GM23338 (cell line): ENCODE results near the gene MAP3K15. TPM values are rescaled to one million over a fixed set of nuclear protein-coding genes. Genes with fewer than 3 reads are reported as not detected.

ENCODE experiments used
- ATAC-seq: fragments of 200-7000 bp; cut with Tn5 transposase; 3 replicates; pipeline ENCODE4 v1.9.1; 2020
- DNase-seq: peaks from one replicate; pipeline ENCODE4 v3.0.0-alpha.2; 2015; ENCODE audit warnings: low spot score
- H2AFZ ChIP-seq: fragments of 200-600 bp; sonication (generic); 2 replicates; pipeline ENCODE4 v1.8.0; 2016; ENCODE audit warnings: antibody characterized with exemption, mild to moderate bottlenecking, moderate library complexity
- H3F3A ChIP-seq: fragments of 200-600 bp; sonication (generic); replicated peaks from 2 replicates; pipeline ENCODE4 v1.8.0; 2017; ENCODE audit warnings: antibody characterized with exemption, mixed run types, low read depth
- H3K27ac ChIP-seq: fragments of 200-600 bp; sonication (generic); 2 replicates; pipeline ENCODE4 v1.6.1; 2016; ENCODE audit warnings: low read depth
- H3K27me3 ChIP-seq: fragments of 200-600 bp; sonication (generic); 2 replicates; pipeline ENCODE4 v1.8.0; 2016; ENCODE audit warnings: mild to moderate bottlenecking, mixed run types, moderate library complexity; ENCODE audit not compliant: insufficient read depth
- H3K36me3 ChIP-seq: fragments of 200-600 bp; sonication (generic); 2 replicates; pipeline ENCODE4 v1.8.0; 2016; ENCODE audit warnings: mild to moderate bottlenecking; ENCODE audit not compliant: insufficient read depth
- H3K4me1 ChIP-seq: fragments of 200-600 bp; sonication (generic); 2 replicates; pipeline ENCODE4 v1.8.0; 2016; ENCODE audit warnings: mild to moderate bottlenecking, moderate library complexity; ENCODE audit not compliant: insufficient read depth
- H3K4me2 ChIP-seq: fragments of 200-600 bp; sonication (generic); 2 replicates; pipeline ENCODE4 v1.7.1; 2017; ENCODE audit warnings: mixed run types
- H3K4me3 ChIP-seq: fragments of 200-600 bp; sonication (generic); 2 replicates; pipeline ENCODE4 v1.6.1; 2016; ENCODE audit warnings: mixed run types
- H3K79me2 ChIP-seq: fragments of 200-600 bp; sonication (generic); replicated peaks from 2 replicates; pipeline ENCODE4 v1.8.0; 2017; ENCODE audit warnings: mild to moderate bottlenecking; ENCODE audit not compliant: insufficient read depth
- H3K9me2 ChIP-seq: fragments of 200-600 bp; sonication (generic); 2 replicates; pipeline ENCODE4 v1.8.0; 2017; ENCODE audit not compliant: insufficient read depth
- H4K20me1 ChIP-seq: fragments of 200-600 bp; sonication (generic); replicated peaks from 2 replicates; pipeline ENCODE4 v1.8.0; 2017; ENCODE audit warnings: mild to moderate bottlenecking; ENCODE audit not compliant: insufficient read depth
- H3K27ac Mint-ChIP-seq: 2 replicates; pipeline ENCODE4 v1.8.0; 2020; ENCODE audit warnings: inconsistent platforms, mild to moderate bottlenecking, moderate library complexity, mixed read lengths
- H3K27me3 Mint-ChIP-seq: 3 replicates; pipeline ENCODE4 v1.8.0; 2022; ENCODE audit warnings: low read depth, mild to moderate bottlenecking, moderate library complexity, mixed read lengths, inconsistent platforms; ENCODE audit not compliant: insufficient read depth, poor library complexity
- H3K36me3 Mint-ChIP-seq: 3 replicates; pipeline ENCODE4 v1.8.0; 2021; ENCODE audit warnings: low read depth, mild to moderate bottlenecking, inconsistent platforms, moderate library complexity, mixed read lengths
- H3K4me1 Mint-ChIP-seq: 3 replicates; pipeline ENCODE4 v1.8.0; 2020; ENCODE audit warnings: mild to moderate bottlenecking, inconsistent platforms, mixed read lengths
- H3K4me3 Mint-ChIP-seq: 3 replicates; pipeline ENCODE4 v1.8.0; 2021; ENCODE audit warnings: moderate library complexity, mild to moderate bottlenecking, inconsistent platforms, mixed read lengths
- H3K9me3 Mint-ChIP-seq: 3 replicates; pipeline ENCODE4 v1.8.0; 2020; ENCODE audit warnings: moderate library complexity, mild to moderate bottlenecking, inconsistent platforms, mixed read lengths
- CREB1 ChIP-seq: fragments of 250-450 bp; sonication (Bioruptor Pico); IDR thresholded peaks from 2 replicates; pipeline ENCODE4 v1.5.0; 2020; ENCODE audit warnings: low read depth, mild to moderate bottlenecking, moderate library complexity
- EZH2 ChIP-seq: fragments of 200-600 bp; sonication (generic); IDR thresholded peaks from one replicate; pipeline ENCODE4 v1.8.0; 2017; ENCODE audit warnings: antibody characterized with exemption, mild to moderate bottlenecking, low read depth; ENCODE audit not compliant: unreplicated experiment
- EZH2phosphoT487 ChIP-seq: fragments of 200-600 bp; sonication (generic); IDR thresholded peaks from one replicate; pipeline ENCODE4 v1.8.1; 2018; ENCODE audit warnings: antibody characterized with exemption; ENCODE audit not compliant: unreplicated experiment
- JUNB ChIP-seq: IDR thresholded peaks from one replicate; pipeline ENCODE4 v1.6.1; 2016; ENCODE audit warnings: antibody characterized with exemption; ENCODE audit not compliant: unreplicated experiment
- NANOG ChIP-seq: IDR thresholded peaks from 2 replicates; pipeline ENCODE4 v1.6.1; 2016; ENCODE audit warnings: antibody characterized with exemption, borderline replicate concordance
- POLR2AphosphoS5 ChIP-seq: IDR thresholded peaks from 2 replicates; pipeline ENCODE4 v1.6.1; 2016; ENCODE audit warnings: antibody characterized with exemption, low read depth
- STAT1 ChIP-seq: IDR thresholded peaks from one replicate; pipeline ENCODE4 v1.6.1; 2016; ENCODE audit warnings: antibody characterized with exemption; ENCODE audit not compliant: unreplicated experiment
- ZNF114 ChIP-seq: fragments of 250-450 bp; sonication (Bioruptor Pico); IDR thresholded peaks from 2 replicates; pipeline ENCODE4 v1.5.0; 2020; ENCODE audit warnings: mild to moderate bottlenecking, moderate library complexity
- ZNF331 ChIP-seq: fragments of 250-450 bp; sonication (Bioruptor Pico); IDR thresholded peaks from 2 replicates; pipeline ENCODE4 v1.5.0; 2020; ENCODE audit warnings: low read depth, mild to moderate bottlenecking, moderate library complexity
- polyA plus RNA-seq: library from polyadenylated mRNA; unstranded; fragments of >200 nt; fragmentation: Nextera tagmentation; extraction: Ambion mirVana; gene quantifications from 2 replicates; pipeline ENCODE4 v1.2.1, GENCODE V29; 2016
- total RNA-seq: library from RNA; depleted of rRNA; stranded (reverse); fragments of >200 nt; shearing (Covaris generic); gene quantifications from 2 replicates; pipeline ENCODE4 v1.2.3, GENCODE V29; 2014
- TF ChIP-seq, protein P1 (sequence below), 2 experiments: fragments of 200-600 bp in 1 of 2; sonication (generic) in 1 of 2; conservative IDR thresholded peaks; 2 replicates each; pipeline versions ENCODE4 v1.5.1 to v1.6.1; 2016 to 2017; ENCODE audit warnings: antibody characterized with exemption in 2 of 2, low read depth in 2 of 2, mild to moderate bottlenecking in 2 of 2, moderate library complexity in 1 of 2
- TF ChIP-seq, protein P2 (sequence below): IDR thresholded peaks from 2 replicates; pipeline ENCODE4 v1.6.1; 2016; ENCODE audit warnings: antibody characterized with exemption
- TF ChIP-seq, protein P3 (sequence below): IDR thresholded peaks from one replicate; pipeline ENCODE4 v1.6.1; 2018; ENCODE audit warnings: antibody characterized with exemption; ENCODE audit not compliant: unreplicated experiment
- TF ChIP-seq, protein P4 (sequence below): fragments of 250-450 bp; sonication (Bioruptor Pico); IDR thresholded peaks from 2 replicates; pipeline ENCODE4 v1.5.0; 2020; ENCODE audit warnings: mild to moderate bottlenecking, moderate library complexity

MAP3K15 gene
- total and polyA plus RNA-seq, 2 experiments from 2014 or later, result 0.40 to 3.1 TPM

DNA sequence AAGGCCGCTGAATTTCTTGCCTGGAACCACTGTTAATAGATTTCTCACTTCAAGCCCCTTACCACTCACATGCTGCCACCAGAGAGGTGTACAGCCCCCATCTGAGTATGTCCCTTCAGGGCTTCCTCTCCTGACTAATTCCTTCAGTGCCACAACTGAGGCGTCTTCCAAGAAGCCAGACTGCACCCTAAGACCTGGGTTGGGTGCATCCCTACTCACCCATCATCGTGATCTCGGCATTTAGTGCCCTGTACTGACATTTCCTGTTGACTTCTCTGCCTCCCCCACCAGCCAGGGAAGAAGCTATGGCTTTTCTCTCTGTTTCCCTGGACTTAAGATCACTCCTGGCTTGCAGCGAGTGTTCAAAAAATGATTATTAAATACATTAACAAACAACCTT is 40.4 kb upstream of the MAP3K15 start:
- Histone ChIP-seq H3K27ac (no peak overlapping the region), H3F3A (no peaks in the 10 kb centered on the region), H3K9me2 (no peaks in the 10 kb centered on the region), H4K20me1 (no peaks in the 10 kb centered on the region), H3K27me3 (no peaks in the 10 kb centered on the region), H3K4me1 (no peaks in the 10 kb centered on the region), H3K4me3 (no peak overlapping the region), H3K36me3 (no peaks in the 10 kb centered on the region), H3K4me2 (no peak overlapping the region), H2AFZ (no peak overlapping the region), H3K79me2 (no peaks in the 10 kb centered on the region)
- no peak for DNase-seq
- H3K36me3 Mint-ChIP-seq, result no peaks in the 10 kb centered on the region
- TF ChIP-seq, protein P1, sequence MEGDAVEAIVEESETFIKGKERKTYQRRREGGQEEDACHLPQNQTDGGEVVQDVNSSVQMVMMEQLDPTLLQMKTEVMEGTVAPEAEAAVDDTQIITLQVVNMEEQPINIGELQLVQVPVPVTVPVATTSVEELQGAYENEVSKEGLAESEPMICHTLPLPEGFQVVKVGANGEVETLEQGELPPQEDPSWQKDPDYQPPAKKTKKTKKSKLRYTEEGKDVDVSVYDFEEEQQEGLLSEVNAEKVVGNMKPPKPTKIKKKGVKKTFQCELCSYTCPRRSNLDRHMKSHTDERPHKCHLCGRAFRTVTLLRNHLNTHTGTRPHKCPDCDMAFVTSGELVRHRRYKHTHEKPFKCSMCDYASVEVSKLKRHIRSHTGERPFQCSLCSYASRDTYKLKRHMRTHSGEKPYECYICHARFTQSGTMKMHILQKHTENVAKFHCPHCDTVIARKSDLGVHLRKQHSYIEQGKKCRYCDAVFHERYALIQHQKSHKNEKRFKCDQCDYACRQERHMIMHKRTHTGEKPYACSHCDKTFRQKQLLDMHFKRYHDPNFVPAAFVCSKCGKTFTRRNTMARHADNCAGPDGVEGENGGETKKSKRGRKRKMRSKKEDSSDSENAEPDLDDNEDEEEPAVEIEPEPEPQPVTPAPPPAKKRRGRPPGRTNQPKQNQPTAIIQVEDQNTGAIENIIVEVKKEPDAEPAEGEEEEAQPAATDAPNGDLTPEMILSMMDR (conservative IDR thresholded peaks at IDR 0.05; ENCODE audit: low read depth in 2 of 2), result no peak
- TF ChIP-seq, protein P2, sequence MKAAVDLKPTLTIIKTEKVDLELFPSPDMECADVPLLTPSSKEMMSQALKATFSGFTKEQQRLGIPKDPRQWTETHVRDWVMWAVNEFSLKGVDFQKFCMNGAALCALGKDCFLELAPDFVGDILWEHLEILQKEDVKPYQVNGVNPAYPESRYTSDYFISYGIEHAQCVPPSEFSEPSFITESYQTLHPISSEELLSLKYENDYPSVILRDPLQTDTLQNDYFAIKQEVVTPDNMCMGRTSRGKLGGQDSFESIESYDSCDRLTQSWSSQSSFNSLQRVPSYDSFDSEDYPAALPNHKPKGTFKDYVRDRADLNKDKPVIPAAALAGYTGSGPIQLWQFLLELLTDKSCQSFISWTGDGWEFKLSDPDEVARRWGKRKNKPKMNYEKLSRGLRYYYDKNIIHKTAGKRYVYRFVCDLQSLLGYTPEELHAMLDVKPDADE, result no peak
- TF ChIP-seq NANOG (no peak), ZNF331 (CRISPR knock-in tag) (no peak), CREB1 (no peak), STAT1 (no peak), EZH2phosphoT487 (no peak), ZNF114 (no peak), JUNB (no peak), POLR2AphosphoS5 (no peak), EZH2 (no peak)
- TF ChIP-seq, protein P3, sequence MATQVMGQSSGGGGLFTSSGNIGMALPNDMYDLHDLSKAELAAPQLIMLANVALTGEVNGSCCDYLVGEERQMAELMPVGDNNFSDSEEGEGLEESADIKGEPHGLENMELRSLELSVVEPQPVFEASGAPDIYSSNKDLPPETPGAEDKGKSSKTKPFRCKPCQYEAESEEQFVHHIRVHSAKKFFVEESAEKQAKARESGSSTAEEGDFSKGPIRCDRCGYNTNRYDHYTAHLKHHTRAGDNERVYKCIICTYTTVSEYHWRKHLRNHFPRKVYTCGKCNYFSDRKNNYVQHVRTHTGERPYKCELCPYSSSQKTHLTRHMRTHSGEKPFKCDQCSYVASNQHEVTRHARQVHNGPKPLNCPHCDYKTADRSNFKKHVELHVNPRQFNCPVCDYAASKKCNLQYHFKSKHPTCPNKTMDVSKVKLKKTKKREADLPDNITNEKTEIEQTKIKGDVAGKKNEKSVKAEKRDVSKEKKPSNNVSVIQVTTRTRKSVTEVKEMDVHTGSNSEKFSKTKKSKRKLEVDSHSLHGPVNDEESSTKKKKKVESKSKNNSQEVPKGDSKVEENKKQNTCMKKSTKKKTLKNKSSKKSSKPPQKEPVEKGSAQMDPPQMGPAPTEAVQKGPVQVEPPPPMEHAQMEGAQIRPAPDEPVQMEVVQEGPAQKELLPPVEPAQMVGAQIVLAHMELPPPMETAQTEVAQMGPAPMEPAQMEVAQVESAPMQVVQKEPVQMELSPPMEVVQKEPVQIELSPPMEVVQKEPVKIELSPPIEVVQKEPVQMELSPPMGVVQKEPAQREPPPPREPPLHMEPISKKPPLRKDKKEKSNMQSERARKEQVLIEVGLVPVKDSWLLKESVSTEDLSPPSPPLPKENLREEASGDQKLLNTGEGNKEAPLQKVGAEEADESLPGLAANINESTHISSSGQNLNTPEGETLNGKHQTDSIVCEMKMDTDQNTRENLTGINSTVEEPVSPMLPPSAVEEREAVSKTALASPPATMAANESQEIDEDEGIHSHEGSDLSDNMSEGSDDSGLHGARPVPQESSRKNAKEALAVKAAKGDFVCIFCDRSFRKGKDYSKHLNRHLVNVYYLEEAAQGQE, result no peak
- TF ChIP-seq, protein P4, sequence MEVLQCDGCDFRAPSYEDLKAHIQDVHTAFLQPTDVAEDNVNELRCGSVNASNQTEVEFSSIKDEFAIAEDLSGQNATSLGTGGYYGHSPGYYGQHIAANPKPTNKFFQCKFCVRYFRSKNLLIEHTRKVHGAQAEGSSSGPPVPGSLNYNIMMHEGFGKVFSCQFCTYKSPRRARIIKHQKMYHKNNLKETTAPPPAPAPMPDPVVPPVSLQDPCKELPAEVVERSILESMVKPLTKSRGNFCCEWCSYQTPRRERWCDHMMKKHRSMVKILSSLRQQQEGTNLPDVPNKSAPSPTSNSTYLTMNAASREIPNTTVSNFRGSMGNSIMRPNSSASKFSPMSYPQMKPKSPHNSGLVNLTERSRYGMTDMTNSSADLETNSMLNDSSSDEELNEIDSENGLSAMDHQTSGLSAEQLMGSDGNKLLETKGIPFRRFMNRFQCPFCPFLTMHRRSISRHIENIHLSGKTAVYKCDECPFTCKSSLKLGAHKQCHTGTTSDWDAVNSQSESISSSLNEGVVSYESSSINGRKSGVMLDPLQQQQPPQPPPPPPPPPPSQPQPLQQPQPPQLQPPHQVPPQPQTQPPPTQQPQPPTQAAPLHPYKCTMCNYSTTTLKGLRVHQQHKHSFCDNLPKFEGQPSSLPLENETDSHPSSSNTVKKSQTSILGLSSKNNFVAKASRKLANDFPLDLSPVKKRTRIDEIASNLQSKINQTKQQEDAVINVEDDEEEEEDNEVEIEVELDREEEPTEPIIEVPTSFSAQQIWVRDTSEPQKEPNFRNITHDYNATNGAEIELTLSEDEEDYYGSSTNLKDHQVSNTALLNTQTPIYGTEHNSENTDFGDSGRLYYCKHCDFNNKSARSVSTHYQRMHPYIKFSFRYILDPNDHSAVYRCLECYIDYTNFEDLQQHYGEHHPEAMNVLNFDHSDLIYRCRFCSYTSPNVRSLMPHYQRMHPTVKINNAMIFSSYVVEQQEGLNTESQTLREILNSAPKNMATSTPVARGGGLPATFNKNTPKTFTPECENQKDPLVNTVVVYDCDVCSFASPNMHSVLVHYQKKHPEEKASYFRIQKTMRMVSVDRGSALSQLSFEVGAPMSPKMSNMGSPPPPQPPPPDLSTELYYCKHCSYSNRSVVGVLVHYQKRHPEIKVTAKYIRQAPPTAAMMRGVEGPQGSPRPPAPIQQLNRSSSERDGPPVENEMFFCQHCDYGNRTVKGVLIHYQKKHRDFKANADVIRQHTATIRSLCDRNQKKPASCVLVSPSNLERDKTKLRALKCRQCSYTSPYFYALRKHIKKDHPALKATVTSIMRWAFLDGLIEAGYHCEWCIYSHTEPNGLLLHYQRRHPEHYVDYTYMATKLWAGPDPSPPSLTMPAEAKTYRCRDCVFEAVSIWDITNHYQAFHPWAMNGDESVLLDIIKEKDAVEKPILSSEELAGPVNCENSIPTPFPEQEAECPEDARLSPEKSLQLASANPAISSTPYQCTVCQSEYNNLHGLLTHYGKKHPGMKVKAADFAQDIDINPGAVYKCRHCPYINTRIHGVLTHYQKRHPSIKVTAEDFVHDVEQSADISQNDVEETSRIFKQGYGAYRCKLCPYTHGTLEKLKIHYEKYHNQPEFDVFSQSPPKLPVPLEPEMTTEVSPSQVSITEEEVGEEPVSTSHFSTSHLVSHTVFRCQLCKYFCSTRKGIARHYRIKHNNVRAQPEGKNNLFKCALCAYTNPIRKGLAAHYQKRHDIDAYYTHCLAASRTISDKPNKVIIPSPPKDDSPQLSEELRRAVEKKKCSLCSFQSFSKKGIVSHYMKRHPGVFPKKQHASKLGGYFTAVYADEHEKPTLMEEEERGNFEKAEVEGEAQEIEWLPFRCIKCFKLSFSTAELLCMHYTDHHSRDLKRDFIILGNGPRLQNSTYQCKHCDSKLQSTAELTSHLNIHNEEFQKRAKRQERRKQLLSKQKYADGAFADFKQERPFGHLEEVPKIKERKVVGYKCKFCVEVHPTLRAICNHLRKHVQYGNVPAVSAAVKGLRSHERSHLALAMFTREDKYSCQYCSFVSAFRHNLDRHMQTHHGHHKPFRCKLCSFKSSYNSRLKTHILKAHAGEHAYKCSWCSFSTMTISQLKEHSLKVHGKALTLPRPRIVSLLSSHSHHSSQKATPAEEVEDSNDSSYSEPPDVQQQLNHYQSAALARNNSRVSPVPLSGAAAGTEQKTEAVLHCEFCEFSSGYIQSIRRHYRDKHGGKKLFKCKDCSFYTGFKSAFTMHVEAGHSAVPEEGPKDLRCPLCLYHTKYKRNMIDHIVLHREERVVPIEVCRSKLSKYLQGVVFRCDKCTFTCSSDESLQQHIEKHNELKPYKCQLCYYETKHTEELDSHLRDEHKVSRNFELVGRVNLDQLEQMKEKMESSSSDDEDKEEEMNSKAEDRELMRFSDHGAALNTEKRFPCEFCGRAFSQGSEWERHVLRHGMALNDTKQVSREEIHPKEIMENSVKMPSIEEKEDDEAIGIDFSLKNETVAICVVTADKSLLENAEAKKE (CRISPR knock-in tag), result no peak
- no peak for ATAC-seq
- no peak overlapping the region for H3K4me3 Mint-ChIP-seq
- H3K4me1 Mint-ChIP-seq, result no peaks in the 10 kb centered on the region
- H3K27ac Mint-ChIP-seq, result no peak overlapping the region
- H3K9me3 Mint-ChIP-seq, result no peaks in the 10 kb centered on the region
- peaks cover 3% of the 10 kb centered on the region for H3K27me3 Mint-ChIP-seq
